Osteoblast (primary cell): Measurements from ENCODE around the gene ESPN. TPM values are rescaled to one million over a fixed set of nuclear protein-coding genes. Genes with fewer than 3 reads are reported as not detected.
A peak's percentile ranks its signal among the peaks of the same experiment; 100 is the strongest.
"Not testable (repeated sequence)": the region's sequence is repeated elsewhere in the genome, so short reads cannot be mapped to it uniquely, and the experiment has no call there.

Experiments
- DNase-seq: peaks from one replicate; pipeline ENCODE4 v3.0.0; 2011; ENCODE audit warnings: low spot score, mixed read lengths; ENCODE audit not compliant: insufficient read length; ENCODE audit errors: missing footprints
- H2AFZ ChIP-seq: 2 replicates; pipeline ENCODE4 v1.6.0; 2011; ENCODE audit warnings: mild to moderate bottlenecking, low read length
- H3K27ac ChIP-seq: 2 replicates; pipeline ENCODE4 v1.5.1; 2011; ENCODE audit warnings: mild to moderate bottlenecking, low read depth, low read length, moderate library complexity
- H3K27me3 ChIP-seq: 2 replicates; pipeline ENCODE4 v1.6.0; 2012; ENCODE audit warnings: mild to moderate bottlenecking, control low read depth, inconsistent platforms, low read length, moderate library complexity; ENCODE audit not compliant: insufficient read depth
- H3K36me3 ChIP-seq: 2 replicates; pipeline ENCODE4 v1.5.1; 2011; ENCODE audit warnings: mild to moderate bottlenecking, low read length, control low read depth, moderate library complexity; ENCODE audit not compliant: insufficient read depth
- H3K4me1 ChIP-seq: 2 replicates; pipeline ENCODE4 v1.5.1; 2011; ENCODE audit warnings: mild to moderate bottlenecking, low read length, control low read depth, moderate library complexity; ENCODE audit not compliant: insufficient read depth
- H3K4me2 ChIP-seq: 2 replicates; pipeline ENCODE4 v1.6.0; 2011; ENCODE audit warnings: mild to moderate bottlenecking, low read length; ENCODE audit not compliant: insufficient read depth
- H3K4me3 ChIP-seq: fragments of 200-600 bp; sonication (generic); 3 replicates; pipeline ENCODE4 v1.5.1; 2012; ENCODE audit warnings: mild to moderate bottlenecking, low read length, inconsistent platforms; ENCODE audit not compliant: insufficient read depth
- H3K79me2 ChIP-seq: 2 replicates; pipeline ENCODE4 v1.6.0; 2012; ENCODE audit warnings: mild to moderate bottlenecking, low read length, control low read depth, inconsistent platforms; ENCODE audit not compliant: insufficient read depth
- H3K9me3 ChIP-seq: 2 replicates; pipeline ENCODE4 v1.5.1; 2011; ENCODE audit warnings: low read depth, low read length, control low read depth
- H4K20me1 ChIP-seq: 2 replicates; pipeline ENCODE4 v1.6.0; 2012; ENCODE audit warnings: mild to moderate bottlenecking, low read length, control low read depth; ENCODE audit not compliant: insufficient read depth
- total RNA-seq: library from RNA; depleted of rRNA; stranded (reverse); fragments of >200 nt; gene quantifications from 2 replicates; pipeline ENCODE4 v1.2.3, GENCODE V29; 2012
- TF ChIP-seq, protein P1 (sequence below): IDR thresholded peaks from 2 replicates; pipeline ENCODE4 v1.5.1; 2011; ENCODE audit warnings: mild to moderate bottlenecking, low read depth, low read length, moderate library complexity; ENCODE audit errors: extremely low read depth

The ESPN gene
- total RNA-seq, 1 donor: not detected

DNA sequence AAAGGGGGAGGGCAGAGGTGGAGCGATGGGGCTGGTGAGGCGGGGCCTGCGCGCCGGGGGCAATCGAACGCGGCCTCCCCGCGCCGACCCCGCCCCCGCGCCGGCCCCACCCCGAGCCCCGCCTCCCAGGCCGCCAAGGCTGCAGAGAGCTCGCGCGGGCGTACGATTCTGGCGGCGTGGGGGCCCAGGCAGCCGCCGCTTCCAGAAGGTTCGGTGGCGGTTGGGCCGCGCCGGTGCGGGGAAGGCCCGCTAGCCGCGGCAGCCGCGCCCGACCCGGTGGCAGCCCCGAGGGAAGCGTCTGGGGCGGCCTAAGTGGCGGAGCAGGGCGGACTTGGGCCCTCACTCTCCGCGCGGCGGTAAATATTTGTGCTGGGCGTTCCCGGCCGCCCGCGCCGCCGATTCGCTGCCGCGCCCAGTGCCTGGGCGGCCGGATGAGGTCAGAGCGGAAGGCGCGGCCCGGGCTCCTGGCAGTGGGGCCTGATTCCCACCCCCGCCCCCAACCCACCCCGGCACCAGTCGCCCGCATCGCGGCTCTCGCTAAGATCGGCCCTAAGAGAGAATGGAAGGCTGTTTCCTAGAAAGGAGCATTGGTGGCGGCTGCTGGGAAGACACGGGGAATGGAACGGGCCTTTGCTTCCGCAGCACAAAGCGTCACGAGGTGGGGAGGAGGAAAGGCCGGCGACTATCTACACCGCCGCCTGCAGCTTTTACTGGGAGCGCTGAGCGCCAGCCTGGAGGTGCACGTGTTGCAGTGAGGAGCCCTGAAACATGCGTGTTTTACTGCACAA lies 31.0 kb upstream of the ESPN start, which contains the start of gene ACOT7:
Gene ACOT7 (minus strand): TSS at position 368 of the 788 bp plus-strand sequence. CDS start 368 bp downstream, outside the sequence.
- H3K4me2 ChIP-seq: peak within 1 kb of the TSS; percentile 84
- peak; percentile 100 for DNase-seq
- no peaks in the 10 kb centered on the region for H4K20me1 ChIP-seq
- peak within 1 kb of the TSS; percentile 79 for H3K27ac ChIP-seq
- H2AFZ ChIP-seq: peak within 1 kb of the TSS; percentile 93
- H3K4me1 ChIP-seq: peaks cover 16% of the 10 kb centered on the region
- H3K79me2 ChIP-seq: peaks cover 32% of the 10 kb centered on the region
- no peaks in the 10 kb centered on the region for H3K36me3 ChIP-seq
- peak within 1 kb of the TSS; percentile 81 for H3K4me3 ChIP-seq
- no peaks in the 10 kb centered on the region for H3K27me3 ChIP-seq
- TF ChIP-seq, protein P1, sequence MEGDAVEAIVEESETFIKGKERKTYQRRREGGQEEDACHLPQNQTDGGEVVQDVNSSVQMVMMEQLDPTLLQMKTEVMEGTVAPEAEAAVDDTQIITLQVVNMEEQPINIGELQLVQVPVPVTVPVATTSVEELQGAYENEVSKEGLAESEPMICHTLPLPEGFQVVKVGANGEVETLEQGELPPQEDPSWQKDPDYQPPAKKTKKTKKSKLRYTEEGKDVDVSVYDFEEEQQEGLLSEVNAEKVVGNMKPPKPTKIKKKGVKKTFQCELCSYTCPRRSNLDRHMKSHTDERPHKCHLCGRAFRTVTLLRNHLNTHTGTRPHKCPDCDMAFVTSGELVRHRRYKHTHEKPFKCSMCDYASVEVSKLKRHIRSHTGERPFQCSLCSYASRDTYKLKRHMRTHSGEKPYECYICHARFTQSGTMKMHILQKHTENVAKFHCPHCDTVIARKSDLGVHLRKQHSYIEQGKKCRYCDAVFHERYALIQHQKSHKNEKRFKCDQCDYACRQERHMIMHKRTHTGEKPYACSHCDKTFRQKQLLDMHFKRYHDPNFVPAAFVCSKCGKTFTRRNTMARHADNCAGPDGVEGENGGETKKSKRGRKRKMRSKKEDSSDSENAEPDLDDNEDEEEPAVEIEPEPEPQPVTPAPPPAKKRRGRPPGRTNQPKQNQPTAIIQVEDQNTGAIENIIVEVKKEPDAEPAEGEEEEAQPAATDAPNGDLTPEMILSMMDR: peak; percentile 8
- H3K9me3 ChIP-seq: no peaks in the 10 kb centered on the region

- H3K36me3 ChIP-seq, H3K9me3 ChIP-seq, H3K4me2 ChIP-seq, H2AFZ ChIP-seq, H3K4me3 ChIP-seq, H3K27me3 ChIP-seq, H4K20me1 ChIP-seq, H3K27ac ChIP-seq, DNase-seq: not testable (repeated sequence)
- H3K79me2 ChIP-seq: peaks cover 21% of the 10 kb centered on the region
- H3K4me1 ChIP-seq: peaks cover 16% of the 10 kb centered on the region
Observed at GRCh38 chr1:6395130-6395529, 29.4 kb upstream of the ESPN start.

DNA sequence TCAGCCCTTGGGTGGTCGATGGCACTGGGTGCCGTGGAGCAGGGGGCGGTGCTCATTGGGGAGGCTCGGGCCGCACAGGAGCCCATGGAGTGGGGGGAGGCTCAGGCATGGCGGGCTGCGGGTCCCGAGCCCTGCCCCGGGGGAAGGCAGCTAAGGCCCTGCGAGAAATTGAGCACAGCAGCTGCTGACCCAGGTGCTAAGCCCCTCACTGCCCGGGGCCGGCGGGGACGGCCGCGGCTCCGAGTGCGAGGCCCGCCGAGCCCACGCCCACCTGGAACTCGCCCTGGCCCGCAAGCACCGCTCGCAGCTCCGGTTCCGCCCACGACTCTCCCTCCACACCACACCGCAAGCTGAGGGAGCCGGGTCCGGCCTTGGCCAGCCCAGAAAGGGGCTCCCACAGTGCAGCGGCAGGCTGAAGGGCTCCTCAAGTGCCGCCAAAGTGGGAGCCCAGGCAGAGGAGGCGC lies 28.8 kb upstream of the ESPN start:
- not testable (repeated sequence) for H4K20me1 ChIP-seq, H2AFZ ChIP-seq, H3K36me3 ChIP-seq, H3K4me3 ChIP-seq, DNase-seq, H3K27me3 ChIP-seq, H3K4me2 ChIP-seq, H3K9me3 ChIP-seq, H3K27ac ChIP-seq
- peaks cover 19% of the 10 kb centered on the region for H3K79me2 ChIP-seq
- peaks cover 16% of the 10 kb centered on the region for H3K4me1 ChIP-seq

DNA sequence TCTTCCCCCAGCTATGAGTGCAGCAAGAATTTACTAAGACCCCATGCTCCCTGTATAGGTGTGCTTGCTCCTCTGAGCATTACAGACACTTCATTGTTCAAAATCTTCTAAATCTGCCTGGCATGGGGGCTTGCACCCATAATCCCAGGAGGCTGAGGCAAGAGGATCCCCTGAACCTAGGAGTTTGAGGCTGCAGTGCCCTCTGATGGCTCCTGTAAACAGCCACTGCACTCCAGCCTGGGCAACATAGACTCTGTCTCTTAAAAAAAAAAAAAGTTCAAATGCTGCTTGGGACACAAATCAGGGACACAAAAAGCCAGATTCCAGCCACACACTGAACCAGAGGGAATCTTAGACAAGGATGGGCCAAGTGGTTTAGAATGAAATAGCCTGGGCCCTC lies 27.6 kb upstream of the ESPN start:
- H4K20me1 ChIP-seq: no peaks in the 10 kb centered on the region
- H3K36me3 ChIP-seq: no peaks in the 10 kb centered on the region
- no peaks in the 10 kb centered on the region for H3K27me3 ChIP-seq
- no peak for DNase-seq
- H3K9me3 ChIP-seq: no peaks in the 10 kb centered on the region
- TF ChIP-seq, protein P1: peak; percentile 16
- H2AFZ ChIP-seq: no peak overlapping the region
- H3K79me2 ChIP-seq: peaks cover 9% of the 10 kb centered on the region
- H3K27ac ChIP-seq: no peak overlapping the region
- peaks cover 12% of the 10 kb centered on the region for H3K4me1 ChIP-seq
- no peak overlapping the region for H3K4me3 ChIP-seq
- H3K4me2 ChIP-seq: no peak overlapping the region

- Histone ChIP-seq H3K27ac (no peak overlapping the region), H3K4me1 (peaks cover 4% of the 10 kb centered on the region), H3K4me2 (no peak overlapping the region), H3K79me2 (no peaks in the 10 kb centered on the region), H2AFZ (no peak overlapping the region), H4K20me1 (no peaks in the 10 kb centered on the region), H3K9me3 (no peaks in the 10 kb centered on the region), H3K36me3 (no peaks in the 10 kb centered on the region), H3K4me3 (no peak overlapping the region), H3K27me3 (no peaks in the 10 kb centered on the region)
- DNase-seq: peak; percentile 58
- TF ChIP-seq, protein P1: no peak
Observed at GRCh38 chr1:6397844-6398441, 26.6 kb upstream of the ESPN start.
